Umbilical cord (tissue), 2 donors: Measurements from ENCODE around the gene TWIST1. TPM values are rescaled to one million over a fixed set of nuclear protein-coding genes. Genes with fewer than 3 reads are reported as not detected.
A peak's percentile ranks its signal among the peaks of the same experiment; 100 is the strongest.

Experiments
- DNase-seq: peaks from one replicate; pipeline ENCODE4 v3.0.0-alpha.2; 2015; ENCODE audit warnings: low spot score
- total RNA-seq: library from RNA; depleted of rRNA; stranded (reverse); fragments of >200 nt; gene quantifications from one replicate; pipeline ENCODE4 v1.2.3, GENCODE V29; 2014; ENCODE audit warnings: low replicate concordance; ENCODE audit not compliant: insufficient read depth

Gene TWIST1
- 51.5 TPM for total RNA-seq

GRCh38 chr7:19117091-19117869 is at the start of gene TWIST1:
TSS of gene TWIST1 (minus strand) at chr7:19117636. CDS start at chr7:19117321, 315 bp downstream.
- peak; percentile 93 for DNase-seq

GRCh38 chr7:19161671-19162070 is 44.2 kb upstream of the TWIST1 start:
- DNase-seq = no peak

- peak; percentile 26 for DNase-seq
Measured at GRCh38 chr7:19146699-19147098, 29.3 kb upstream of the TWIST1 start.

GRCh38 chr7:19145434-19146115 is 28.1 kb upstream of the TWIST1 start:
- DNase-seq = no peak

GRCh38 chr7:19144661-19145433 is 27.4 kb upstream of the TWIST1 start, which contains the start of gene FERD3L:
TSS of gene FERD3L (minus strand) at chr7:19145421. CDS start at chr7:19145362, 59 bp downstream.
- DNase-seq = no peak

GRCh38 chr7:19143881-19144574 is 26.6 kb upstream of the TWIST1 start:
- DNase-seq = no peak

- no peak for DNase-seq
Measured at GRCh38 chr7:19139706-19140327, 22.4 kb upstream of the TWIST1 start.

- peak; percentile 38 for DNase-seq
Measured at GRCh38 chr7:19133886-19134285, 16.4 kb upstream of the TWIST1 start.

GRCh38 chr7:19133390-19133789 is 16.0 kb upstream of the TWIST1 start:
- DNase-seq = no peak

GRCh38 chr7:19128856-19129255 is 11.4 kb upstream of the TWIST1 start:
- no peak for DNase-seq

GRCh38 chr7:19121977-19122588 is 4.6 kb upstream of the TWIST1 start:
- DNase-seq = peak; percentile 69

- no peak for DNase-seq
Measured at GRCh38 chr7:19119870-19120486, 2.5 kb upstream of the TWIST1 start.

- DNase-seq = no peak
Measured at GRCh38 chr7:19119372-19119771, 1.9 kb upstream of the TWIST1 start.

GRCh38 chr7:19118636-19119371 is 1.4 kb upstream of the TWIST1 start:
- no peak for DNase-seq

GRCh38 chr7:19117870-19118608 is 603 bp upstream of the TWIST1 start:
- no peak for DNase-seq

- no peak for DNase-seq
Measured at GRCh38 chr7:19116121-19117090, 1.0 kb downstream of the TWIST1 start.

- no peak for DNase-seq
Measured at GRCh38 chr7:19114551-19114855, 2.9 kb downstream of the TWIST1 start.
